K562 (cell line): ENCODE results near the gene UBE2J2. TPM values are rescaled to one million over a fixed set of nuclear protein-coding genes. Genes with fewer than 3 reads are reported as not detected.

Experiments used
- CHAMP1 ChIP-seq: fragments of 450-650 bp; IDR thresholded peaks from 2 replicates; pipeline ENCODE4 v1.6.1; 2016; ENCODE audit warnings: mild to moderate bottlenecking
- CHD7 ChIP-seq: fragments of 200-600 bp; sonication (generic); IDR thresholded peaks from one replicate; pipeline ENCODE4 v1.6.1; 2012; ENCODE audit warnings: mild to moderate bottlenecking, low read depth, low read length, inconsistent platforms
- HDAC8 ChIP-seq: fragments of 450-650 bp; IDR thresholded peaks from 2 replicates; pipeline ENCODE4 v1.6.1; 2016; ENCODE audit warnings: mild to moderate bottlenecking, missing genetic modification characterization, moderate library complexity, missing compliant biosample characterization
- IRF2 ChIP-seq: sonication (generic); formaldehyde crosslinking; IDR thresholded peaks from 2 replicates; pipeline ENCODE4 v1.8.1; 2022; ENCODE audit warnings: mild to moderate bottlenecking, missing genetic modification reagents
- KAT8 ChIP-seq: fragments of 450-650 bp; IDR thresholded peaks from 2 replicates; pipeline ENCODE4 v1.6.1; 2016; ENCODE audit warnings: low read depth, mild to moderate bottlenecking
- KHSRP ChIP-seq: fragments of 450-650 bp; IDR thresholded peaks from 2 replicates; pipeline ENCODE4 v1.6.1; 2017
- NFE2 ChIP-seq: IDR thresholded peaks from 2 replicates; pipeline ENCODE4 v1.6.1; 2014; ENCODE audit warnings: antibody characterized with exemption, low read depth
- NR3C1 ChIP-seq: sonication (generic); formaldehyde crosslinking; IDR thresholded peaks from 2 replicates; pipeline ENCODE4 v1.8.1; 2022; ENCODE audit warnings: missing genetic modification reagents
- PRPF4 ChIP-seq: fragments of 200-400 bp; formaldehyde crosslinking; IDR thresholded peaks from one replicate; pipeline ENCODE4 v1.6.1; 2017; ENCODE audit warnings: low read length, low read depth, mild to moderate bottlenecking; ENCODE audit not compliant: insufficient read depth, poor library complexity, severe bottlenecking
- SRSF3 ChIP-seq: fragments of 200-400 bp; formaldehyde crosslinking; IDR thresholded peaks from 2 replicates; pipeline ENCODE4 v1.6.1; 2016; ENCODE audit warnings: mild to moderate bottlenecking, low read length, moderate library complexity; ENCODE audit not compliant: insufficient read depth
- TSC22D4 ChIP-seq: fragments of 450-650 bp; IDR thresholded peaks from 2 replicates; pipeline ENCODE4 v1.6.1; 2016; ENCODE audit warnings: missing genetic modification characterization, missing biosample characterization, control low read depth
- polyA plus RNA-seq, 8 experiments: library from polyadenylated mRNA; depleted of rRNA in 4 of 8; stranded (reverse) in 5 of 8; unstranded in 3 of 8; fragments of >200 nt; fragmentation: Nextera tagmentation in 2 of 8; fragmentation: Illumina TruSeq in 1 of 8; extraction: Ambion mirVana in 2 of 8; extraction: Trizol in 1 of 8; gene quantifications; 2 replicates each; pipeline versions ENCODE4 v1.2.1 to v1.2.3, GENCODE V29; 2011 to 2014; ENCODE audit warnings: inconsistent platforms in 1 of 8, missing spikeins in 1 of 8
- total RNA-seq, 7 experiments: library from RNA; depleted of rRNA in 6 of 7; stranded (reverse); fragments of >200 nt in 6 of 7; fragmentation: Illumina TruSeq in 2 of 7; extraction: Trizol in 2 of 7; gene quantifications; 2 replicates each; pipeline versions ENCODE4 v1.2.1 to v1.2.3, GENCODE V29; 2011 to 2021; ENCODE audit warnings: low replicate concordance in 1 of 7

UBE2J2 gene
- total and polyA plus RNA-seq, 9 of the 15 experiments (the other 6 are each of a cell fraction or from before 2014, with no cell fraction given): 0.93 to 112 (median 75.5) TPM

- TF ChIP-seq TSC22D4 (tag) (no peak), CHAMP1 (no peak), PRPF4 (no peak), NR3C1 (0 out of 2 replicates have a peak, but pooled peaks have one; percentile 30), CHD7 (no peak), HDAC8 (tag) (no peak), KAT8 (no peak), IRF2 (CRISPR knock-in tag) (no peak), KHSRP (no peak), SRSF3 (no peak), NFE2 (0 out of 2 replicates have a peak, but pooled peaks have one; percentile 5)
Observed at GRCh38 chr1:1273512-1274298, at the start of gene UBE2J2 (continued).
